Measurements from ENCODE around the gene TPI1. TPM values are rescaled to one million over a fixed set of nuclear protein-coding genes. Genes with fewer than 3 reads are reported as not detected.
A peak's percentile ranks its signal among the peaks of the same experiment; 100 is the strongest.

Gene TPI1
- total RNA-seq, 1 experiment from 2014 or later = 1,141 TPM

DNA sequence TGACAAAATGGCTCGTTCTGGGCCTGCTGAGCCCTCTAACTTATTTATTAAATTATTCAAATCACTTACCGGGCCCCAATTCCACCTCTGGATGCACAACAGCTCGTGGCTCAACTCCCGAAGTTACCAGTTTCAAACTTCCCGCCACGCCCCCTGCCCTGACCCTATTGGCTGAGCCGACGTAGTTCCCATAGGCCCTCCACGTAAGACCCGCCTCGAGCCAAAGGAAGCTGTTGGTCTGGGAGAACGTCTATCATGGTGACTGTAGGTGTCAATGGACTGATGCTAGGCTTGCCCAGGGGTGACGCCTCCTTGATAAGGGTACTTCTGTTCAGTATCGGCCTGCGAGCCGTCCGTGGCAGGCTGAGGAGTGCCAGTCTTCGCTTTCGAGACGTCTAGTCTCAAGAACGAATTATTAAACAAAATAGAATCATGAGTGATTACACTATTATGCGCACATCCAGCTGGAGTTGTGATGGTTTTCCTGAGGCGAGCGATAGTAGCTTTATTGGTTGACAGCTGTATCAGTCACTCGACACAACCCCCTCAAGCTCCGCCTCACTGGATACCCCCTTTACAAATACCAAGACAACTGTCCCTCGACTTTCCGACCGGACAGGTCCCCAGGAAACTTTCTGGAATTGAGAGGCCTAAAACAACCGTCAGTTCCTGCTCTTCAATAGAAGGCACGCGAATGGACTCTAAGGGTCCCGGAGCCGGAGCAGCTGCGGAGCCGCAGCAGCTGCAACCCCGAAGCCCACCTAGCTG, 16.0 kb upstream of the TPI1 start, which contains the start of gene CDCA3:
Gene CDCA3 (minus strand): TSS at position 134 of the 768 bp plus-strand sequence. CDS start 334 bp downstream, outside the sequence.
- Histone ChIP-seq H3K4me3 (ENCODE audit: low read depth, low read length) (peak within 1 kb of the TSS; percentile 69), H3K4me1 (peaks cover 13% of the 10 kb centered on the region), H3K27me3 (replicated peaks; ENCODE audit: control insufficient read depth, insufficient read depth, low read length) (no peaks in the 10 kb centered on the region), H3K9me3 (no peaks in the 10 kb centered on the region), H3K36me3 (ENCODE audit: control insufficient read depth, insufficient read depth, low read length) (peaks cover 7% of the 10 kb centered on the region; the same call in 1 of the 2 replicates)
- intact Hi-C loops (cut with micrococcal nuclease; ENCODE audit: unreplicated experiment) = loop anchor here (1.0 kb wide), 3 partner anchors 16 to 162 kb away; partner anchors contain the start of gene ZNF384
- TF ChIP-seq, protein P1, sequence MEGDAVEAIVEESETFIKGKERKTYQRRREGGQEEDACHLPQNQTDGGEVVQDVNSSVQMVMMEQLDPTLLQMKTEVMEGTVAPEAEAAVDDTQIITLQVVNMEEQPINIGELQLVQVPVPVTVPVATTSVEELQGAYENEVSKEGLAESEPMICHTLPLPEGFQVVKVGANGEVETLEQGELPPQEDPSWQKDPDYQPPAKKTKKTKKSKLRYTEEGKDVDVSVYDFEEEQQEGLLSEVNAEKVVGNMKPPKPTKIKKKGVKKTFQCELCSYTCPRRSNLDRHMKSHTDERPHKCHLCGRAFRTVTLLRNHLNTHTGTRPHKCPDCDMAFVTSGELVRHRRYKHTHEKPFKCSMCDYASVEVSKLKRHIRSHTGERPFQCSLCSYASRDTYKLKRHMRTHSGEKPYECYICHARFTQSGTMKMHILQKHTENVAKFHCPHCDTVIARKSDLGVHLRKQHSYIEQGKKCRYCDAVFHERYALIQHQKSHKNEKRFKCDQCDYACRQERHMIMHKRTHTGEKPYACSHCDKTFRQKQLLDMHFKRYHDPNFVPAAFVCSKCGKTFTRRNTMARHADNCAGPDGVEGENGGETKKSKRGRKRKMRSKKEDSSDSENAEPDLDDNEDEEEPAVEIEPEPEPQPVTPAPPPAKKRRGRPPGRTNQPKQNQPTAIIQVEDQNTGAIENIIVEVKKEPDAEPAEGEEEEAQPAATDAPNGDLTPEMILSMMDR (IDR thresholded peaks at IDR 0.05; ENCODE audit: insufficient read depth in 1 of 2, low read depth in 1 of 2, low read length in 1 of 2, severe bottlenecking in 1 of 2, unreplicated experiment in 1 of 2) = no peak
- no TSS peak for BruUV-seq (replicated peaks)
- peak within 1 kb of the TSS; percentile 94 for H3K4me3 Mint-ChIP-seq (ENCODE audit: unreplicated experiment)
- CTCF ChIA-PET = interaction anchor here (0.6 to 5.2 kb wide), 18 partner anchors 10 to 314 kb away, joined by 3 to 65 read pairs (median 8); partner anchors contain the start of genes C12orf57, MLF2, P3H3 and PTMS
- H3K27me3 Mint-ChIP-seq (ENCODE audit: insufficient read depth, unreplicated experiment) = no peaks in the 10 kb centered on the region
- DNase-seq = peak; percentile 99 to 100
- H3K27ac Mint-ChIP-seq (ENCODE audit: unreplicated experiment) = peak within 1 kb of the TSS; percentile 95
- POLR2A ChIA-PET = interaction anchor here (0.5 to 4.1 kb wide), 23 partner anchors 9 to 317 kb away, joined by 3 to 102 read pairs (median 9); partner anchors contain the start of genes C12orf57, COPS7A, GAPDH and GNB3
- H3K4me1 Mint-ChIP-seq (ENCODE audit: low read depth, unreplicated experiment) = peaks cover 19% of the 10 kb centered on the region
- no peaks in the 10 kb centered on the region for H3K9me3 Mint-ChIP-seq (ENCODE audit: unreplicated experiment)
- H3K36me3 Mint-ChIP-seq (ENCODE audit: insufficient read depth, unreplicated experiment) = peaks cover 73% of the 10 kb centered on the region

DNA sequence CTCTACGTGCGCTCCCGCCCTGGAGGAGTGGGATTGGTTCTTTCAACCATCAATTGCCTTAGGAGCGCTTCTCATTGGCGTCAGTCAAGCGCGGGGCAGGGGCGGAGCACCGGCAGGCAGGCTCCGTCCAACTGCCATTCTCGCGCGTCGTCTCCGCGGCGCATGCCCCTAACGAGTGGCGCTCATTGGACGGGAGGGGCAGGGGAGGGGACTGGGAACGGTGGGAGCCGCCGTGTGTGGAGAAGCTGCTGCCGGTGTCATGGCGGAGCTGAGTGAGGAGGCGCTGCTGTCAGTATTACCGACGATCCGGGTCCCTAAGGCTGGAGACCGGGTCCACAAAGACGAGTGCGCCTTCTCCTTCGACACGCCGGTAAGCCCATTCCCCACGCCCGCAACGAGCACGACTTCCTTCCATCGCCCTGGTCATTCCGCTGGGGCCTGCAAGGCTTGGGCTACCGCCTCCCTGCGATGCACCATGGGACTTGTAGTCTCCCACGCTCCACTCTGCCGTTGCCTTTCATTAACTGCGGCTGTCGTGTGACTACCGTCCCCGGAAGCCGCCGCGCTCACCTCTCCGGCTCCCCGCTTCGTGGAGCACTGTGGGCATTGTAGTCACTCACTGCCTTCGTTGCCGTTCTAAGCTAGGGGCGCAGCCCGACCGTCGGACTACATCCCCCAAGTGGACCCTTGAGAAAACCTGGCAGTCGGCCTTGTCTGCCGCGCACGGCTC, 15.2 kb upstream of the TPI1 start, which contains the start of gene USP5:
Gene USP5 (plus strand): TSS at position 230 of the 730 bp plus-strand sequence. CDS start 30 bp downstream, at position 260.
- H3K27me3 Mint-ChIP-seq (ENCODE audit: insufficient read depth, unreplicated experiment) = no peaks in the 10 kb centered on the region
- TF ChIP-seq, protein P1 (IDR thresholded peaks at IDR 0.05; ENCODE audit: insufficient read depth in 1 of 2, low read depth in 1 of 2, low read length in 1 of 2, severe bottlenecking in 1 of 2, unreplicated experiment in 1 of 2) = no peak
- POLR2A ChIA-PET = interaction anchor here (0.8 to 4.1 kb wide), 23 partner anchors 10 to 318 kb away, joined by 3 to 102 read pairs (median 8); partner anchors contain the start of genes C12orf57, COPS7A, GAPDH and GNB3
- Histone ChIP-seq H3K36me3 (ENCODE audit: control insufficient read depth, insufficient read depth, low read length) (peaks cover 12% of the 10 kb centered on the region; the same call in 1 of the 2 replicates), H3K4me3 (ENCODE audit: low read depth, low read length) (peak within 1 kb of the TSS; percentile 69), H3K4me1 (peaks cover 13% of the 10 kb centered on the region), H3K27me3 (replicated peaks; ENCODE audit: control insufficient read depth, insufficient read depth, low read length) (no peaks in the 10 kb centered on the region), H3K9me3 (no peaks in the 10 kb centered on the region)
- peak within 1 kb of the TSS; percentile 95 for H3K27ac Mint-ChIP-seq (ENCODE audit: unreplicated experiment)
- H3K9me3 Mint-ChIP-seq (ENCODE audit: unreplicated experiment) = no peaks in the 10 kb centered on the region
- BruUV-seq (replicated peaks) = TSS peak; percentile 42
- intact Hi-C loops (cut with micrococcal nuclease; ENCODE audit: unreplicated experiment) = loop anchor here (1.0 kb wide), 6 partner anchors 17 to 189 kb away; partner anchors contain the start of genes ING4, MLF2 and ZNF384
- DNase-seq = peak; percentile 100
- peaks cover 19% of the 10 kb centered on the region for H3K4me1 Mint-ChIP-seq (ENCODE audit: low read depth, unreplicated experiment)
- CTCF ChIA-PET = interaction anchor here (0.5 to 5.2 kb wide), 21 partner anchors 9 to 315 kb away, joined by 3 to 65 read pairs (median 8); partner anchors contain the start of genes C12orf57, COPS7A, MLF2 and P3H3
- peaks cover 77% of the 10 kb centered on the region for H3K36me3 Mint-ChIP-seq (ENCODE audit: insufficient read depth, unreplicated experiment)
- H3K4me3 Mint-ChIP-seq (ENCODE audit: unreplicated experiment) = peak within 1 kb of the TSS; percentile 94
